Thymus (tissue), 11 donors: Measurements from ENCODE around the gene FAM110D. TPM values are rescaled to one million over a fixed set of nuclear protein-coding genes. Genes with fewer than 3 reads are reported as not detected.

Experiments used
- DNase-seq, 9 donors: peaks; one replicate each; pipeline ENCODE4 v3.0.0-alpha.2; 2013; ENCODE audit warnings: low spot score in 9 of 9, low read depth in 6 of 9, missing footprints in 1 of 9
- H3K27ac ChIP-seq, 2 donors: one replicate each; pipeline ENCODE4 v1.5.1; 2013; ENCODE audit warnings: control low read depth in 1 of 2, low read depth in 1 of 2, low read length in 1 of 2, mild to moderate bottlenecking in 1 of 2, moderate library complexity in 1 of 2
- H3K27me3 ChIP-seq, 2 donors: one replicate each; pipeline ENCODE4 v1.5.1; 2013; ENCODE audit warnings: low read length in 1 of 2; ENCODE audit not compliant: control insufficient read depth in 2 of 2, insufficient read depth in 1 of 2
- H3K36me3 ChIP-seq, 2 donors: one replicate each; pipeline ENCODE4 v1.5.1; 2013; ENCODE audit warnings: low read length in 1 of 2, mild to moderate bottlenecking in 1 of 2, moderate library complexity in 1 of 2; ENCODE audit not compliant: control insufficient read depth in 2 of 2, insufficient read depth in 2 of 2
- H3K4me1 ChIP-seq, 2 donors: one replicate each; pipeline ENCODE4 v1.5.1; 2013; ENCODE audit warnings: low read length in 2 of 2; ENCODE audit not compliant: control insufficient read depth in 2 of 2, insufficient read depth in 2 of 2
- H3K4me3 ChIP-seq, 2 donors: one replicate each; pipeline ENCODE4 v1.5.1; 2013; ENCODE audit warnings: low read length in 2 of 2, control low read depth in 1 of 2, mild to moderate bottlenecking in 1 of 2
- H3K9me3 ChIP-seq, 2 donors: one replicate each; pipeline ENCODE4 v1.5.1; 2013; ENCODE audit warnings: low read length in 1 of 2, mild to moderate bottlenecking in 1 of 2; ENCODE audit not compliant: control insufficient read depth in 2 of 2, insufficient read depth in 1 of 2
- WGBS: extraction: QIAGEN DNeasy Blood & Tissue Kit; methylation state at CpG from one replicate; pipeline ENCODE4 v1.1.7; 2013; 5-methylcytosine and 5-hydroxymethylcytosine counted together
- polyA plus RNA-seq: library from polyadenylated mRNA; stranded (reverse); fragments of 200-250 nt; gene quantifications from one replicate; pipeline ENCODE4 v1.2.3, GENCODE V29; 2013
- total RNA-seq: library from RNA; stranded (reverse); fragments of 120-200 nt; gene quantifications from one replicate; pipeline ENCODE4 v1.2.4, GENCODE V29; 2013
- donor health status: healthy.

FAM110D gene
- total and polyA plus RNA-seq, 2 donors = 0.38 to 2.4 TPM

GRCh38 chr1:26127235-26128163 lies 31.4 kb upstream of the FAM110D start:
- H3K4me3 ChIP-seq = peak overlapping the region; percentile 25 to 34
- H3K9me3 ChIP-seq = no peaks in the 10 kb centered on the region
- peak in 3 of 9 donors; percentile 38 to 66 (median 39) for DNase-seq
- peaks cover 25 to 34% of the 10 kb centered on the region in 2 donors for H3K4me1 ChIP-seq
- H3K27me3 ChIP-seq = no peaks in the 10 kb centered on the region
- peaks cover 3 to 5% of the 10 kb centered on the region in 2 donors for H3K36me3 ChIP-seq
- peak overlapping the region; percentile 75 to 96 for H3K27ac ChIP-seq
- WGBS = 38% methylated on average over 13 of the region's 13 CpGs

GRCh38 chr1:26129778-26130177 lies 29.1 kb upstream of the FAM110D start:
- Histone ChIP-seq H3K27ac (no peak overlapping the region), H3K4me3 (no peak overlapping the region), H3K9me3 (no peaks in the 10 kb centered on the region), H3K36me3 (no peaks in the 10 kb centered on the region), H3K4me1 (peaks cover 25 to 29% of the 10 kb centered on the region in 2 donors), H3K27me3 (no peaks in the 10 kb centered on the region)
- WGBS = 98% methylated on average over 4 of the region's 4 CpGs
- DNase-seq = no peak

GRCh38 chr1:26130695-26131094 lies 28.2 kb upstream of the FAM110D start:
- Histone ChIP-seq H3K27ac (no peak overlapping the region), H3K27me3 (no peaks in the 10 kb centered on the region), H3K4me3 (no peak overlapping the region), H3K4me1 (peaks cover 24 to 29% of the 10 kb centered on the region in 2 donors), H3K36me3 (no peaks in the 10 kb centered on the region), H3K9me3 (no peaks in the 10 kb centered on the region)
- WGBS = 33% methylated on average over 1 of the region's 1 CpG
- peak in 1 of 9 donors; percentile 20 for DNase-seq

GRCh38 chr1:26132128-26132833 lies 26.6 kb upstream of the FAM110D start:
- Histone ChIP-seq H3K27ac (no peak overlapping the region), H3K9me3 (no peaks in the 10 kb centered on the region), H3K36me3 (no peaks in the 10 kb centered on the region), H3K27me3 (no peaks in the 10 kb centered on the region), H3K4me3 (no peak overlapping the region), H3K4me1 (peaks cover 15 to 20% of the 10 kb centered on the region in 2 donors)
- no peak for DNase-seq
- WGBS = 97% methylated on average over 5 of the region's 5 CpGs

GRCh38 chr1:26132834-26133167 lies 26.1 kb upstream of the FAM110D start:
- no peaks in the 10 kb centered on the region for H3K27me3 ChIP-seq
- H3K4me1 ChIP-seq = peaks cover 10 to 15% of the 10 kb centered on the region in 2 donors
- no peak overlapping the region for H3K27ac ChIP-seq
- no peaks in the 10 kb centered on the region for H3K36me3 ChIP-seq
- over 99% methylated on average over 2 of the region's 2 CpGs for WGBS
- H3K4me3 ChIP-seq = no peak overlapping the region
- no peak for DNase-seq
- H3K9me3 ChIP-seq = no peaks in the 10 kb centered on the region

- Histone ChIP-seq H3K27me3 (no peaks in the 10 kb centered on the region), H3K4me1 (peaks cover 13 to 14% of the 10 kb centered on the region in 2 donors), H3K36me3 (no peaks in the 10 kb centered on the region), H3K27ac (no peak overlapping the region), H3K9me3 (no peaks in the 10 kb centered on the region), H3K4me3 (no peak overlapping the region)
- DNase-seq = no peak
- 100% methylated on average over 3 of the region's 3 CpGs for WGBS
Measured at GRCh38 chr1:26134466-26134865, 24.4 kb upstream of the FAM110D start.

- no peak overlapping the region for H3K4me3 ChIP-seq
- no peaks in the 10 kb centered on the region for H3K27me3 ChIP-seq
- 77% methylated on average over 3 of the region's 3 CpGs for WGBS
- H3K36me3 ChIP-seq = no peaks in the 10 kb centered on the region
- DNase-seq = peak in 1 of 9 donors; percentile 56
- no peaks in the 10 kb centered on the region for H3K9me3 ChIP-seq
- peaks cover 7 to 9% of the 10 kb centered on the region in 2 donors for H3K4me1 ChIP-seq
- H3K27ac ChIP-seq = peak overlapping the region in 1 of 2 donors; percentile 36
Measured at GRCh38 chr1:26138974-26139558, 19.8 kb upstream of the FAM110D start.

GRCh38 chr1:26142159-26142558 lies 16.7 kb upstream of the FAM110D start:
- Histone ChIP-seq H3K9me3 (no peaks in the 10 kb centered on the region), H3K4me1 (peaks cover 10 to 14% of the 10 kb centered on the region in 2 donors), H3K27me3 (peaks cover 0 to 5% of the 10 kb centered on the region in 2 donors), H3K4me3 (no peak overlapping the region), H3K27ac (no peak overlapping the region), H3K36me3 (no peaks in the 10 kb centered on the region)
- no peak for DNase-seq
- WGBS = 97% methylated on average over 8 of the region's 8 CpGs
